K562 (cell line): ENCODE results near the gene PEX10.

ENCODE experiments used
- CTCF ChIP-seq, 3 experiments: IDR thresholded peaks in 2 of 3; conservative IDR thresholded peaks in 1 of 3; 2 replicates each; pipeline ENCODE4 v1.5.1; 2011 to 2012; ENCODE audit warnings: low read length in 3 of 3, mild to moderate bottlenecking in 3 of 3, control low read depth in 2 of 3, improper control_type of control experiment in 1 of 3, inconsistent platforms in 1 of 3, low read depth in 1 of 3, mixed read lengths in 1 of 3, moderate library complexity in 1 of 3; ENCODE audit not compliant: insufficient read depth in 2 of 3
- EP300 ChIP-seq: IDR thresholded peaks from 2 replicates; pipeline ENCODE4 v1.6.1; 2012; ENCODE audit warnings: low read length, improper control_type of control experiment
- RREB1 ChIP-seq: fragments of 250-450 bp; sonication (Bioruptor Pico); IDR thresholded peaks from 2 replicates; pipeline ENCODE4 v1.4.0; 2020
- ZNF174 ChIP-seq: fragments of 250-450 bp; sonication (Bioruptor Pico); IDR thresholded peaks from 2 replicates; pipeline ENCODE4 v1.4.0; 2020; ENCODE audit warnings: mild to moderate bottlenecking
- ZNF551 ChIP-seq: fragments of 250-450 bp; sonication (Bioruptor Pico); IDR thresholded peaks from 2 replicates; pipeline ENCODE4 v1.5.0; 2021; ENCODE audit warnings: mild to moderate bottlenecking, moderate library complexity
- TF ChIP-seq, protein P1 (sequence below): fragments of 250-450 bp; sonication (Bioruptor Pico); IDR thresholded peaks from 2 replicates; pipeline ENCODE4 v1.5.1; 2021; ENCODE audit warnings: mild to moderate bottlenecking

GRCh38 chr1:2377751-2378440 is 34.5 kb downstream of the PEX10 start:
- TF ChIP-seq ZNF551 (CRISPR knock-in tag), result no peak
- TF ChIP-seq, protein P1, sequence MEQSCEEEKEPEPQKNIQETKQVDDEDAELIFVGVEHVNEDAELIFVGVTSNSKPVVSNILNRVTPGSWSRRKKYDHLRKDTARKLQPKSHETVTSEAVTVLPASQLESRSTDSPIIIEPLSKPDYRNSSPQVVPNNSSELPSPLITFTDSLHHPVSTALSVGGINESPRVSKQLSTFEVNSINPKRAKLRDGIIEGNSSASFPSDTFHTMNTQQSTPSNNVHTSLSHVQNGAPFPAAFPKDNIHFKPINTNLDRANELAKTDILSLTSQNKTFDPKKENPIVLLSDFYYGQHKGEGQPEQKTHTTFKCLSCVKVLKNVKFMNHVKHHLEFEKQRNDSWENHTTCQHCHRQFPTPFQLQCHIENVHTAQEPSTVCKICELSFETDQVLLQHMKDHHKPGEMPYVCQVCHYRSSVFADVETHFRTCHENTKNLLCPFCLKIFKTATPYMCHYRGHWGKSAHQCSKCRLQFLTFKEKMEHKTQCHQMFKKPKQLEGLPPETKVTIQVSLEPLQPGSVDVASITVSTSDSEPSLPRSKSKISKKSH (CRISPR knock-in tag), result no peak
- TF ChIP-seq EP300, result no peak
- TF ChIP-seq CTCF (IDR thresholded peaks at IDR 0.05 in 2 of 3, conservative IDR thresholded peaks at IDR 0.05 in 1 of 3; ENCODE audit: insufficient read depth in 2 of 3, low read depth in 1 of 3, low read length in 3 of 3), result no peak
- no peak for TF ChIP-seq RREB1 (CRISPR knock-in tag)
- TF ChIP-seq ZNF174, result no peak
